Activated T-cell treated with anti-CD3 and anti-CD28 coated beads, Interleukin-2, amount 50 U/mL, for 48 hours (primary cell): ENCODE measurements around the gene HDAC11.

ENCODE experiments used
- DNase-seq, 2 experiments: peaks; one replicate each; pipeline ENCODE4 v3.0.0-alpha.2; 2020

HDAC11 gene

GRCh38 chr3:13545952-13546454 lies 65.9 kb downstream of the HDAC11 start:
- no peak for DNase-seq

DNA sequence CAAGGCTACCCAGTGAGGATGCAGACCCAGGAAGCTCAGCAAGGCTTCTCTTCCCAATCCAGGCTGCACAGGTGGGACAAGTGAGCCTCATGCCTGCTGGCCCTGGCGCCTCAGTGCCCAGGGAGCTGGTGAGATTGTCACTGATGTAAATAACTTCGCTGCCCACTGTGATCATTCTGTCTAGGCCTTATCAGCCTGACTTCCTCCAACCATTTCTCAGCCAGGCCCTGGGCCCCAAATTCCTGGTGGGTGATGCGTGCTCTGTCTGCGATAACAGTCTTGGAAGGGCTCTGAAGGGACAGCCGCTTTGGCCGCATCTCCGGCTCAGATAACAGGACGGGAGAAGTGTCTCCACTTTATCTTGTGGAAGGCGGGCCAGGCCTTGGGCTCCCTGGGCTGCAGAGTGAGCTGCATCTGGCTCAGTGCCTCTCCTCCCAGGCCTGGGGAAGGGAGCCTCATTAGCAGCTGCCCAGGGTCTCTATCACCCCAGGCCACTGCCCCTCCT lies 66.6 kb downstream of the HDAC11 start:
- no peak for DNase-seq

DNA sequence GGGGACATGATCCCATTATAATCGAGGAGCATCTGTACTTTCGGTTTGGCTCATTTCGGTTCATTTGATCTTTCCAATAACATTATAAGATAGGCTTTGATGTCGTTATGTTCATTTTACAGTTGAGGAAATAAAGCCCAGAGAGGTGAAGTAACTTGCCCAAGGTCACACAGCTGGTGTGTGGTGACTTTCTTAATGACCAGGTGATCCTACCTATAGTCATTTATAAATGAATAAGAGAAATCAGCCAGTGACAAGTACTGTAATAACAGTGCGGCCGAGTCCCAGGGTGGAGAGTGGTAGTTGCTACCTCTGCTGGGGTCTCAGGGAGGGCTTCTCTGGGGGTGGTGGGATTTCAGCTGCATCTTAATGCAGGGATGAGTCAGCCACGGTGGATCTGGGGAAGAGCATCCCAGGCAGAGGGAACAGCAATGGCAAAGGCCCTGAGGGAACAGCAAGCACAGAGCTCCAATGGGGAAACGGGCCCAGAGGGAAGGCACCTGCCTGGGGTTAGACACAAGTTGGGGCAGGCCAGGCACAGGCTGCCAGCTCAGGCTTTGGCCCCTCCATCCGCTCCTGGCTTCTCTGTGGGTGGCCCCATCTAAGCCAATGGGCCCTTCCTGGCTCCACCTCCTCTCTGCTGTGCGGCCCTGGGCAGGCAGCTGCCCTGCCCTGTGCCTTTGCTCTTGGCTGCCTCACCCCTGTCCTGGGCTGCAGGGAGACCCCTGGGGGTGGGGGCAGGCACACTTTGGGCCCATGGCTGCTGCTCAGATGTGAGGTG lies 67.7 kb downstream of the HDAC11 start:
- DNase-seq = no peak

- DNase-seq = peak in 1 of 2 experiments; percentile 39
Measured at GRCh38 chr3:13548696-13549622, 68.9 kb downstream of the HDAC11 start, which contains the start of gene FBLN2. Gene FBLN2 (plus strand): TSS chr3:13549125. CDS start chr3:13570356, 21,231 bp downstream.

GRCh38 chr3:13549623-13550422 lies 69.7 kb downstream of the HDAC11 start:
- peak in 1 of 2 experiments; percentile 26 for DNase-seq

DNA sequence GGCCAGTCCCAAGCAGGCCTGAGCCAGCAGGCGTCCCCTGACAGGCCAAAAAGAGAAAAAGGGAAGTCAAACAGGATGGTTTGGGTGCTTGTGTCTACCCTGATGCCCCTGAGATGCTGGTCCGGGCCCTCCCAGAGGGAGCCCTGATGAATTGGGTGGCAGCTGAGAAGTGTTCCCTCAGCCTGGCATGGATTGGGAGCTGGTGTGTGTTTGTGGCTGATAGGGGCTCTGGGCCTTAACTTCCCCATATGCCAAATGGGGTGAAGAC lies 70.3 kb downstream of the HDAC11 start:
- no peak for DNase-seq

GRCh38 chr3:13550791-13551360 lies 70.8 kb downstream of the HDAC11 start:
- DNase-seq = no peak

GRCh38 chr3:13552857-13553652 lies 72.9 kb downstream of the HDAC11 start:
- no peak for DNase-seq

DNA sequence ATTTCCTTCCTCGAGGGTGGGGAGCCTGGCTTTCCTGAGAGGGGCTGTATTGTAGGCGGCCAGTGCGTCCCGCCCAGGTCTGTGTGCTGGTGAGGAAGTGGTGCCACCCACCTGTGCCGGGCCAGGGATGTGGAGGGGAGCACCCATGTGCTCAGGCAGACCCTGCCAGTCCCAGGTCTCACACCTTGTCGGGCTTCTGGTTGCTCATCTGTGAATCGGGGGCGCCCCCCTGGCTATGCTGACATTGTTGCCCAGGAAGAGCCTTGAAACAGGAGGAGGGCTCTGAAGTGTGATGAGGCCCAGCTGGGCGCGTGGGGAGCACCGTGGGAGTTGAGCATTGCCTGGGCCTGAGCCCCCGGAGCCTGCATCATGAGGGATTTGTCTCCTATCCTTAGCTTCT lies 73.6 kb downstream of the HDAC11 start:
- DNase-seq = no peak

DNA sequence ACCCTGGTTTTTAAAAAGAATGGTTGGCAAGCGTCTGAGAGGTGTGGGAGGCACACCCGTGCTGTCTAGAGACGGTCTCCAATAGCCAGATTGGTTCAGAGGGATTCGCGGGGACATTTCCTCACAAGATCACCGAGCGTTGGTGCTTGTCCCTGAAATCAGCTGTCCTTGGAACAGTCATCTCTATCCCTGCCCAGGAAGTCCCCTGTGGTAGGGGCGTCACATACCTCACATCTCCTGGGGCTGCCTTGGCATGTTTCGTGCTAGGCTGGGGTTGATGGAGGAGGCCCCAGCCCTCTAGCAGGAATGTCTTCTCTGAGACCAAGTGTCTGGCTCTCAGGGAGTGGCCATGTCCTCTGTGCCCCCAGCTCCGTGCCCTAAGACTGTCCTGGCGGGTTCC lies 75.6 kb downstream of the HDAC11 start:
- DNase-seq = no peak
